Measurements from ENCODE around the gene FANCI. TPM values are rescaled to one million over a fixed set of nuclear protein-coding genes. Genes with fewer than 3 reads are reported as not detected.

Gene FANCI
- total RNA-seq, 1 experiment from 2014 or later = 112 TPM

DNA sequence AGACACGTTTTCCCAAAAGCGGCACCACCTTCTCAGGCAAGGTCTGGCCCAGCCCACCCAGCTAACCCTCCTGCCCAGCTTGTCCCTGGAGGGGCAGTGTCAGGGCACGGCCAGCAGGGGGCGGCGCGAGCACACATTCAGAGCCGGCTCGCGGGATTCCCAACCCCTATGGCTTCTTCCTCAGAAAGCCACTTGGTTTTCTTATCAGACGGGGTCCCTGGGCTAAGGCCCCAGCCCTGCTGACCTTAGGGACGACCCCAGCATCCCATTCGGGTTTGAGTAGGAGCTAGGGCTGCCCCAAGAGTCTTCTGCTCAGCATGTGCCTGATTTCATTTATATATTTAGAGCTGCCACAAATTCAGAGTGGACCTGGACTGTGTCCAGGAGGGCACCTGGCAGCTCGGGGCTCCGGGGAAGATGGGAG, 36.9 kb upstream of the FANCI start:
- intact Hi-C loops (cut with micrococcal nuclease) = loop anchor here (1.0 to 2.0 kb wide), 2 partner anchors 38 to 93 kb away; no protein-coding TSS in a partner anchor

More for the DNA sequence above, 36.9 kb upstream of the FANCI start:
- ChIA-PET CTCF (interaction anchor here (0.6 to 2.7 kb wide), 39 partner anchors 8 to 571 kb away, joined by 3 to 60 read pairs (median 5); partner anchors contain the start of genes FANCI, POLG and RLBP1), RAD21 (ENCODE audit: low non-redundant PET in 1 of 2, low total read pairs in 2 of 2, uncharacterized antibody in 2 of 2, unreplicated experiment in 2 of 2) (interaction anchor here (0.9 to 1.7 kb wide), 8 partner anchors 9 to 93 kb away, joined by 3 to 10 read pairs (median 4); partner anchors contain the start of gene FANCI (in 2 of the 2)), POLR2A (interaction anchor here (0.7 to 1.5 kb wide), 3 partner anchors 37 to 146 kb away, joined by 3 to 6 read pairs (median 4); partner anchors contain the start of genes FANCI and POLG)
- Histone ChIP-seq H4K20me1 (ENCODE audit: insufficient read depth) (no peaks in the 10 kb centered on the region), H2AFZ (ENCODE audit: low read depth, low read length, poor library complexity, severe bottlenecking) (peak overlapping the region; percentile 84), H3K27ac (ENCODE audit: low read depth, low read length) (no peak overlapping the region), H3K27me3 (ENCODE audit: insufficient read depth, low read length) (no peaks in the 10 kb centered on the region), H3K9ac (ENCODE audit: low read length) (0 out of 2 replicates have a peak overlapping the region, but pooled peaks have one; percentile 39), H3K79me2 (ENCODE audit: insufficient read depth, low read length) (no peaks in the 10 kb centered on the region), H3K9me2 (ENCODE audit: insufficient read depth) (no peaks in the 10 kb centered on the region), H3K36me3 (ENCODE audit: control insufficient read depth in 1 of 2, insufficient read depth in 2 of 2, low read length in 2 of 2) (no peaks in the 10 kb centered on the region), H3K4me2 (ENCODE audit: low read length) (peak overlapping the region; percentile 82), H3K4me1 (ENCODE audit: control insufficient read depth in 1 of 2, insufficient read depth in 2 of 2, low read length in 2 of 2) (peaks cover 0 to 7% of the 10 kb centered on the region in 2 experiments; a peak in 2 of 4 replicates), H3K9me3 (ENCODE audit: control insufficient read depth in 1 of 2, insufficient read depth in 1 of 2, low read depth in 1 of 2, low read length in 2 of 2) (no peaks in the 10 kb centered on the region), H3K4me3 (replicated peaks in 1 of 2; ENCODE audit: low read depth in 1 of 2, low read length in 2 of 2) (peak overlapping the region; percentile 28 to 50)
- TF ChIP-seq CBX3 (IDR thresholded peaks at IDR 0.05; ENCODE audit: low read depth) = no peak
- peak; percentile 91 for TF ChIP-seq RAD21 (IDR thresholded peaks at IDR 0.05; ENCODE audit: low read depth)
- TF ChIP-seq FOSL1 (IDR thresholded peaks at IDR 0.05; ENCODE audit: low read depth) = no peak
- peak; percentile 89 to 99 (median 96) for TF ChIP-seq CTCF (IDR thresholded peaks at IDR 0.05 in 2 of 3, conservative IDR thresholded peaks at IDR 0.05 in 1 of 3; ENCODE audit: borderline replicate concordance in 1 of 3, insufficient read depth in 1 of 3, low read depth in 2 of 3, low read length in 2 of 3)
- no peak for TF ChIP-seq EGR1 (IDR thresholded peaks at IDR 0.05; ENCODE audit: low read depth)
- TF ChIP-seq, protein P1, sequence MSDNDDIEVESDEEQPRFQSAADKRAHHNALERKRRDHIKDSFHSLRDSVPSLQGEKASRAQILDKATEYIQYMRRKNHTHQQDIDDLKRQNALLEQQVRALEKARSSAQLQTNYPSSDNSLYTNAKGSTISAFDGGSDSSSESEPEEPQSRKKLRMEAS (IDR thresholded peaks at IDR 0.05) = no peak
- no peak for TF ChIP-seq SIN3A (IDR thresholded peaks at IDR 0.05; ENCODE audit: low read depth)
- no peak for TF ChIP-seq TCF7L2 (IDR thresholded peaks at IDR 0.05; ENCODE audit: borderline replicate concordance, extremely low read depth, insufficient read depth, insufficient read length)
- TF ChIP-seq POLR2AphosphoS5 (IDR thresholded peaks at IDR 0.05; ENCODE audit: low read depth, low read length) = no peak
- TF ChIP-seq, protein P2, sequence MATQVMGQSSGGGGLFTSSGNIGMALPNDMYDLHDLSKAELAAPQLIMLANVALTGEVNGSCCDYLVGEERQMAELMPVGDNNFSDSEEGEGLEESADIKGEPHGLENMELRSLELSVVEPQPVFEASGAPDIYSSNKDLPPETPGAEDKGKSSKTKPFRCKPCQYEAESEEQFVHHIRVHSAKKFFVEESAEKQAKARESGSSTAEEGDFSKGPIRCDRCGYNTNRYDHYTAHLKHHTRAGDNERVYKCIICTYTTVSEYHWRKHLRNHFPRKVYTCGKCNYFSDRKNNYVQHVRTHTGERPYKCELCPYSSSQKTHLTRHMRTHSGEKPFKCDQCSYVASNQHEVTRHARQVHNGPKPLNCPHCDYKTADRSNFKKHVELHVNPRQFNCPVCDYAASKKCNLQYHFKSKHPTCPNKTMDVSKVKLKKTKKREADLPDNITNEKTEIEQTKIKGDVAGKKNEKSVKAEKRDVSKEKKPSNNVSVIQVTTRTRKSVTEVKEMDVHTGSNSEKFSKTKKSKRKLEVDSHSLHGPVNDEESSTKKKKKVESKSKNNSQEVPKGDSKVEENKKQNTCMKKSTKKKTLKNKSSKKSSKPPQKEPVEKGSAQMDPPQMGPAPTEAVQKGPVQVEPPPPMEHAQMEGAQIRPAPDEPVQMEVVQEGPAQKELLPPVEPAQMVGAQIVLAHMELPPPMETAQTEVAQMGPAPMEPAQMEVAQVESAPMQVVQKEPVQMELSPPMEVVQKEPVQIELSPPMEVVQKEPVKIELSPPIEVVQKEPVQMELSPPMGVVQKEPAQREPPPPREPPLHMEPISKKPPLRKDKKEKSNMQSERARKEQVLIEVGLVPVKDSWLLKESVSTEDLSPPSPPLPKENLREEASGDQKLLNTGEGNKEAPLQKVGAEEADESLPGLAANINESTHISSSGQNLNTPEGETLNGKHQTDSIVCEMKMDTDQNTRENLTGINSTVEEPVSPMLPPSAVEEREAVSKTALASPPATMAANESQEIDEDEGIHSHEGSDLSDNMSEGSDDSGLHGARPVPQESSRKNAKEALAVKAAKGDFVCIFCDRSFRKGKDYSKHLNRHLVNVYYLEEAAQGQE (IDR thresholded peaks at IDR 0.05; ENCODE audit: low read depth) = no peak
- no peak for TF ChIP-seq EZH2phosphoT487 (IDR thresholded peaks at IDR 0.05; ENCODE audit: borderline replicate concordance)
- no peak for TF ChIP-seq JUND (IDR thresholded peaks at IDR 0.05)
- no peak for TF ChIP-seq SP1 (IDR thresholded peaks at IDR 0.05; ENCODE audit: low read depth)
- ATAC-seq = peak; percentile 99
- BruUV-seq (replicated peaks) = no TSS peak
- DNase-seq (ENCODE audit: low read depth, low spot score) = peak; percentile 47
